ENCODE data around the gene IL36G. TPM values are rescaled to one million over a fixed set of nuclear protein-coding genes. Genes with fewer than 3 reads are reported as not detected.

Gene IL36G
- total RNA-seq, 1 donor from 2014 or later: not detected

GRCh38 chr2:113009622-113010021 lies 31.8 kb downstream of the IL36G start:
- H3K27ac Mint-ChIP-seq (ENCODE audit: unreplicated experiment): no peak overlapping the region
- H3K4me3 Mint-ChIP-seq (ENCODE audit: unreplicated experiment): no peak overlapping the region
- TF ChIP-seq, protein P1, sequence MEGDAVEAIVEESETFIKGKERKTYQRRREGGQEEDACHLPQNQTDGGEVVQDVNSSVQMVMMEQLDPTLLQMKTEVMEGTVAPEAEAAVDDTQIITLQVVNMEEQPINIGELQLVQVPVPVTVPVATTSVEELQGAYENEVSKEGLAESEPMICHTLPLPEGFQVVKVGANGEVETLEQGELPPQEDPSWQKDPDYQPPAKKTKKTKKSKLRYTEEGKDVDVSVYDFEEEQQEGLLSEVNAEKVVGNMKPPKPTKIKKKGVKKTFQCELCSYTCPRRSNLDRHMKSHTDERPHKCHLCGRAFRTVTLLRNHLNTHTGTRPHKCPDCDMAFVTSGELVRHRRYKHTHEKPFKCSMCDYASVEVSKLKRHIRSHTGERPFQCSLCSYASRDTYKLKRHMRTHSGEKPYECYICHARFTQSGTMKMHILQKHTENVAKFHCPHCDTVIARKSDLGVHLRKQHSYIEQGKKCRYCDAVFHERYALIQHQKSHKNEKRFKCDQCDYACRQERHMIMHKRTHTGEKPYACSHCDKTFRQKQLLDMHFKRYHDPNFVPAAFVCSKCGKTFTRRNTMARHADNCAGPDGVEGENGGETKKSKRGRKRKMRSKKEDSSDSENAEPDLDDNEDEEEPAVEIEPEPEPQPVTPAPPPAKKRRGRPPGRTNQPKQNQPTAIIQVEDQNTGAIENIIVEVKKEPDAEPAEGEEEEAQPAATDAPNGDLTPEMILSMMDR (IDR thresholded peaks at IDR 0.05): no peak
- H3K36me3 Mint-ChIP-seq (ENCODE audit: unreplicated experiment): no peaks in the 10 kb centered on the region
- peaks cover 59% of the 10 kb centered on the region for H3K27me3 Mint-ChIP-seq (ENCODE audit: unreplicated experiment)
- H3K9me3 Mint-ChIP-seq (ENCODE audit: unreplicated experiment): no peaks in the 10 kb centered on the region
- DNase-seq (ENCODE audit: extremely low spot score, unreplicated experiment): no peak
- no peaks in the 10 kb centered on the region for H3K4me1 Mint-ChIP-seq (ENCODE audit: unreplicated experiment)

DNA sequence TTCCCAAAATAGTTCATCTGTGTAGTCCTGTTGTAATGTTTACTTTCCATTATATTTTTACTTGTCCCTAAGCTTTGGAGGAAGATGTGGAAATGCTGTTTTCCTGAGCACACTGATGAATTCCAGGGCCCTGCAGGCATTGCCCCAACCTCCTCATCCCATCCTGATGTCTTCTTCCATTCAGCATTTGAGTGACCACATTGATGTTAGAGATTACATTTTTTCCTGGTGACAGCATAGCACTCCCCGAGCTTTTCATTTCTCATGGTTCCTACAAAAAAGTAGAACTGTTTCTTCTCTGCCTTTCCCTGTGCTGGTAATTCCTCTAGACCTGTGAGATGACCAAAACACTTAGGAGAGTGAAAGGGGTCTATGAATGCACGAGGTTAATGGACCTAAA lies 32.3 kb downstream of the IL36G start:
- no peaks in the 10 kb centered on the region for H3K4me1 Mint-ChIP-seq (ENCODE audit: unreplicated experiment)
- no peaks in the 10 kb centered on the region for H3K9me3 Mint-ChIP-seq (ENCODE audit: unreplicated experiment)
- TF ChIP-seq, protein P1 (IDR thresholded peaks at IDR 0.05): no peak
- H3K27ac Mint-ChIP-seq (ENCODE audit: unreplicated experiment): no peak overlapping the region
- DNase-seq (ENCODE audit: extremely low spot score, unreplicated experiment): no peak
- peaks cover 60% of the 10 kb centered on the region for H3K27me3 Mint-ChIP-seq (ENCODE audit: unreplicated experiment)
- no peaks in the 10 kb centered on the region for H3K36me3 Mint-ChIP-seq (ENCODE audit: unreplicated experiment)
- no peak overlapping the region for H3K4me3 Mint-ChIP-seq (ENCODE audit: unreplicated experiment)

DNA sequence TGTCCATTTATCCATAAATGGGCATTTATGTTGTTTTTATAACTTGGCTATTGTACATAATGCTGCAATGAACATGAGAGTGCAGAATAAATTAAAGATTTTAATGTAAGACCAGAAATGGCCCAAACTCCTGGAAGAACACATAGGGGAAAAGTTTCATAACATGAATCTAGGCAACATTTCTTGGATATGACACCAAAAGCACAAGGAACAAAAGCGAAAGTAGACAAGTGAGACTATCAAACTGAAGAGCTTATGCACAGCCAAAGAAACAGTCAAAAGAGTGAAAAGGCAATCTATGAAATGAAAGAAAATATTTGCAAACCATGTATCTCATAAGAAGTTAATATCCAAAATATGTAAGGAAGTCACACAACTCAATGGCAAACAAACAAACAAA lies 33.3 kb downstream of the IL36G start:
- Mint-ChIP-seq H3K4me3 (ENCODE audit: unreplicated experiment) (no peak overlapping the region), H3K36me3 (ENCODE audit: unreplicated experiment) (no peaks in the 10 kb centered on the region), H3K4me1 (ENCODE audit: unreplicated experiment) (no peaks in the 10 kb centered on the region), H3K27ac (ENCODE audit: unreplicated experiment) (no peak overlapping the region), H3K27me3 (ENCODE audit: unreplicated experiment) (peaks cover 52% of the 10 kb centered on the region), H3K9me3 (ENCODE audit: unreplicated experiment) (no peaks in the 10 kb centered on the region)
- DNase-seq (ENCODE audit: extremely low spot score, unreplicated experiment): no peak
- TF ChIP-seq, protein P1 (IDR thresholded peaks at IDR 0.05): no peak

DNA sequence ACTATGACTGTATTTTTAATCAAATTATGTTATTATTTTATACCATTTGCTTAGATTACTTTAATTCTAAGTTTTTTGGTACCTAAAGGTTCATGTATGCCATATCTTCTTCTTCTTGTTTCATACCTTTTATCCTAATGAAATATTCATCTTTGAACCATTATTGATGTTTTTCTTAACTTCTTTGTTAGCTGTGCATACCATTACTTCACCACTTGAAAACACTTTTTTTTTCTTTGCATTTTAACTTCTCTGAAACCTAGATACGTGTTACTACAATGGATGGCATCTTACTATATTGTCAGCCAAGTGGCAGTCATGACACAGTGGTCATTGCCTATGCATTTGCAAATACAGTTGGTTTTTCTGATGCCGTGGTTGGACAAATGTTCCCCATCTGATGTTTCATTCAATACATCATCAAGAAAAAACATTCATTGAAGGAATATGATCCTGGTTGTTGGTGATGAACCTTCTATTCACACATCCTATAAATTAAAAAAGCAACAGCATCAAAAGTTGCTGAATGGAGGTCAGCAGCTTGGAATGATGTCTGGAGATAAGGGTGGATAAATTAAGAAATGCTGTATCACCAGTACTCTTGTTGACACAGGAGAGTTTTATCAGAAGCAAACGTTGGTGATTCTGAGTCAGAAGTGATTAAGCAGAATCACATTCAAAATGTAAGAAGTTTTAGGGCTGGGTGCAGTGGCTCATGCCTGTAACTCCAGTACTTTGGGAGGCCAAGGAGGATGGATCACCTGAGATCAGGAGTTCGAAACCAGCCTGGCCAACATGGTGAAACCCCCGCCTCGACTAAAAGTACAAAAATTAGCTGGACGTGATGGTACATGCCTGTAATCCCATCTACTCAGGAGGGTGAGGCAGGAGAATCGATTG lies 34.9 kb downstream of the IL36G start:
- H3K27me3 Mint-ChIP-seq (ENCODE audit: unreplicated experiment): peaks cover 49% of the 10 kb centered on the region
- no peak for DNase-seq (ENCODE audit: extremely low spot score, unreplicated experiment)
- H3K4me3 Mint-ChIP-seq (ENCODE audit: unreplicated experiment): no peak overlapping the region
- no peaks in the 10 kb centered on the region for H3K36me3 Mint-ChIP-seq (ENCODE audit: unreplicated experiment)
- no peak overlapping the region for H3K27ac Mint-ChIP-seq (ENCODE audit: unreplicated experiment)
- no peaks in the 10 kb centered on the region for H3K9me3 Mint-ChIP-seq (ENCODE audit: unreplicated experiment)
- TF ChIP-seq, protein P1 (IDR thresholded peaks at IDR 0.05): no peak
- H3K4me1 Mint-ChIP-seq (ENCODE audit: unreplicated experiment): no peaks in the 10 kb centered on the region

GRCh38 chr2:113013336-113013661 lies 35.5 kb downstream of the IL36G start:
- no peak for DNase-seq (ENCODE audit: extremely low spot score, unreplicated experiment)
- Mint-ChIP-seq H3K36me3 (ENCODE audit: unreplicated experiment) (no peaks in the 10 kb centered on the region), H3K27ac (ENCODE audit: unreplicated experiment) (no peak overlapping the region), H3K4me1 (ENCODE audit: unreplicated experiment) (no peaks in the 10 kb centered on the region), H3K9me3 (ENCODE audit: unreplicated experiment) (no peaks in the 10 kb centered on the region), H3K27me3 (ENCODE audit: unreplicated experiment) (peaks cover 49% of the 10 kb centered on the region), H3K4me3 (ENCODE audit: unreplicated experiment) (no peak overlapping the region)
- TF ChIP-seq, protein P1 (IDR thresholded peaks at IDR 0.05): no peak

All from osteocyte (in vitro differentiated cells).